Skeletal muscle cell (primary cell): ENCODE measurements around the gene GPX7.
A peak's percentile ranks its signal among the peaks of the same experiment; 100 is the strongest.

ENCODE experiments used
- DNase-seq: peaks from one replicate; pipeline ENCODE4 v3.0.0-alpha.2; 2010; ENCODE audit warnings: low read depth
- H3K4me3 ChIP-seq: 2 replicates; pipeline ENCODE4 v1.5.1; 2011; ENCODE audit warnings: low read depth, mild to moderate bottlenecking, control low read depth, low read length, moderate library complexity

Gene GPX7

DNA sequence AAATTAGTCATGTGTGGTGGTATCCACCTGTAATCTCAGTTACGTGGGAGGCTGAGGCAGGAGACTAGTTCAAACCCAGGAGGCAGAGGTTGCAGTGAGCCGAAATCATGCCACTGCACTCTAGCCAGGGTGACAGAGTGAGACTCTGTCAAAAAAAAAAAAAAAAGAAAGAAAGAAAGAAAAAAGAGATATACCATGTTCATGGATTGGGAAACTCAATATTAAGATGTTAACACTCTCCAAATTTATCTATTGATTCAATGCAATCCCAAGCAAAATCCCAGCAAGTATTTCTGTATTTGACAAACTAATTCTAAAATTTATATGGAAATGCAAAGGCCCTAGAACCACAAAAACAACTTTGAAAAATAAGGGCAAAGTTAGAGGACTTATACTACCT is 19.8 kb downstream of the GPX7 start:
- no peak overlapping the region for H3K4me3 ChIP-seq
- DNase-seq: no peak

DNA sequence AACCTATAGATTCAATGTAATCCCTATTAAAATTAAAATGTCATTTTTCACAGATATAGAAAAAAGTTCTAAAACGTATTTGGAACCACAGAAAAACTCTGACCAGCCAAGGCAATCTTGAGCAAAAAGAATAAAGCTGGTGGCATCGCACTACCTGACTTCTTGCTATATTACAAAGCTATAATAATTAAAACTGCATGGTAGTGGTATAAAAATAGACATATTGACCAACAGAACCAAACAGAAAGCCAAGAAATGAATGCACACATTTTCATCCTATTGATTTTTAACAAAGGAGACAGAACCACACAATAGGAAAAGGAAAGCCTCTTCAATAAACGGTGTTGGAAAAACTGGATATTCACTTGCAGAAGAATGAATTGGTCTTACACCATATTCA is 21.6 kb downstream of the GPX7 start:
- DNase-seq: no peak

DNA sequence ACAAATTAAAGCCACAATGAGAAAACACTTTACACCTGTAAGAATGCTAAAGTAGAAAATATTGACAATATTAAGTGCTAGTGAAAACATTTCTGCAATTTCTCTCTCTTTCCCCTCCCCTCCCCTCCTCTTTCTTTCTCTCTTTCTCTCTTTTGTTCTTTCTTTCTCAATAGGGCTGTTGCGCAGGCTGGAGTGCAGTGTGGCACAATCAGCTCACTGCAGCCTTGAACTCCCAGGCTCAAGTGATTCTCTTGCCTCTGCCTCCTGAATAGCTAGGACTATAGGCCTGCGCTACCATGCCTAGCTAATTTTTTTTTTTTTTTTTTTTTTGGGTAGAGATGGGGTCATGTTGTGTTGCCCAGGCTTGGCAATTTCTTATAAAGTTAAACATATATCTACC is 24.9 kb downstream of the GPX7 start:
- no peak overlapping the region for H3K4me3 ChIP-seq
- no peak for DNase-seq

More for the DNA sequence above, 21.6 kb downstream of the GPX7 start:
- H3K4me3 ChIP-seq: no peak overlapping the region

DNA sequence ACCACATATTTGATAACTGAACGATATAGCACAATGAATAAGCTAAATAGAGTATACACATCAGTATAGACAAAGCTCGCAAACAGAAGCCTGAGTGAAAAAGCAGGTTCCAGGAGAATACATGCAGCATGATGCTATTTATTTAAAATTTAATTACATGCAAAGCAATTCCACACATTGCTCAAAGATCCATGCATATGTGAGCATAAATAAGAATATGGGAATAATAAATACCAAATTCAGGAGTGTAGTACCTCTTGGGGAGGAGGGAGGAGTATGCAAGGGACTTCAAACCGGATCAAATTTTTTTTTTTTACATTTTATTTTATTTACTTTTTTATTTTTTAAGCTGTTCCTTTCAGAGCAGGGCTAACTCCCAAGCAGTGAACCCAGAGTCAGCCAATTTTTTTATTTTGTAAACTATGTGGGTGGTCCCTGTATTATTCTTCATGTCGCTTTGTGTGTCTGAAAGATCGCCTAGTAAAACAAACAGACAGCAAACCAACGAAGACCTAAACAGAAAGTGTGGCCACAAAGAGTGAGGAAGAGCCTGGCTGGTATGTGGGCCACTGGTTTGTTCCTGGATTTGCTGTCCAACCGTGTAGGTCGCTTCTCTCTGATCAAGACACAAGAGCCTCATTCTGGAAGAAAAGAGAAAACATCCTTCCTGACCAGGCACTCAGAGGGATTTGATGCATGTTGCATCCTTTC is 26.6 kb downstream of the GPX7 start:
- no peak for DNase-seq
- no peak overlapping the region for H3K4me3 ChIP-seq

DNA sequence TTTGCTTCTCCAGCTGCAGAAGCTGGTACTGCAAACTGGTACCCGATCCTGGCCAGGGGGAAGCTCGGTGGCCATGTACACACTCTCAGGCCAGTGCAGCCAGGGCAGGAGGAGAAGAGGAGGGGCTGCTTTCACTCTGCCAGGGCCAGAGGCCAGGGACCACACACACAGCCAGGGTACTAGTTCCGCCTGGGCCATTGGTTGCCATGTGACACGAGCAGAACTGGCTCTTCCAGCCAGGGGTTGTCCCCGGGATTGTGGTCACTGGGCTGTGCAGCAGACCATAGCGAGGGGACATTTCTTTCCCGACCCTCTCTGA is 27.1 kb downstream of the GPX7 start:
- no peak for DNase-seq
- H3K4me3 ChIP-seq: no peak overlapping the region

DNA sequence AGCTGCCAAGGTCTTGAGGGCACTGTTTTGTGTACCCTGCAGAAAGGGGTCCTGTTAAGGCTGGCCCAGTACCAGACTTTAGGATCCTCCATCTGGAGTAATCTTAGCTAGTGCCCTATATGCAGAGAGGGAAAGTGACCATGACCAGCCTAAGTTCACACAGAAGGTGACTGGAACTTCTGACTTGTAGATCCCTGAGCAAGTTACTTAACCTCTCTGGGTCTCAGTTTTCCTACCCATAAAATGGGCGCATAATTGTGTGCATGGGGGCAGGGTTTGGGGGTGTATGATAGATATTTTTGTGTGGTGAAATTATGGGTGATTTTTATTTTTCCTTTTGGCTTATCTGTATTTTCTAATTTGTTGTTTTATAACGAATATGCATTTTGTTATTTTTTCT is 27.5 kb downstream of the GPX7 start:
- no peak overlapping the region for H3K4me3 ChIP-seq
- DNase-seq: no peak

DNA sequence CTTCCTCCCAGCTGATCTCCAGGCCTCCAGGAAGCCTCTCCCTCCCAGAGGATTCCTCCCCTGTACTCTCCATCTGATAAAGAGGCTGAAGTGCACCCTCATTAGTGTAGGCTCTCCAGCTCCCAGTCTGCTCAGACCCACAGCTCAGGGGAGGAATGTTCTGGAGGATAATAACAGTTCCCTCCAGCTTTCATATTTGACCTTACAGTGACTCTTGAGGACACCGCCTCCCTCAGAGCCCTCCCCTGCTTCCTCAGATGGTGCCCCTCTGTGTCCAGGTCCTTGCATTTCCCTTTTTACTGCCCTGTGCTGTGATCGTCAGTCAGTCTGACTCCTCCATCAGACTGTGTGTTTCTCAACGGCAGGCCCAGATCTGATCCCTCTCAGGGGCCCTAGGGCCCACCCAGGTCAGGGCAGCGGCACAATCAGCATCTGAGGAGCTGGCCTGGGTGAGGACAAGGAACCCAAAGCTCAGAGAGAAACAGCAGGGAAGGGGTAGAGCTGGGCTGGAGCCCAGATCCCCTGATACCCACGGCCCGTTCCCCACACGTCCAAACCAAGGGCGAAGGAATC is 29.7 kb downstream of the GPX7 start:
- no peak for DNase-seq
- no peak overlapping the region for H3K4me3 ChIP-seq

DNA sequence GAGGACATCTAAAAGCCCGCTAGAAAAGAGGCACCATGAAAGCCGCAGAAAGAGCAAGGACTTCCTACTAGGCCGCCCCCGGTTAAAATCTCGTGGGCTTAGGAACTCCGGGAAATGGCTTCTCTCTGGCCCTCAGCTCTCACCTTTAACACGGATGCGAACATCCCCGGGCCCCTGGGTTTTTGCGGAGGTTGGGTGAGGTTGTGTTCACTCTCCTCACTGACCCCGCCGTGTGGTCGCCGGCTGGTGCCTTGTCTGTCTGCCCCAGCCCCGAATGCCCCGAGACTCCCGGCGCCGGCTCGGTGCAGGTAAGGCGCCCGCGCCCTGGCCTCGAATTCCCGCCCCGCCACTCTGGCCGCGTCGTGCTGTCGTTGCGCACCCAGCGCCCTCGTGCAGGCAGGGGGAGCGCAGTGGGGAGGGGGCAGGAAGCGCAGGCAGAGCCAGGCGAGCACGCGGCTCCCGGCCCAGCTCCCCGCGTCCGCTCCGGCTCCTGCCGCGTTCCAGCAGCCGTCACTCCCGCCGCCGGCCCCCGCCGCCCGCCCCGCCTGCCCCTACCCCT is 30.6 kb downstream of the GPX7 start, which contains the start of gene SHISAL2A:
SHISAL2A (plus strand) TSS at position 437 of the 559 bp plus-strand sequence. CDS start 326 bp downstream, outside the sequence.
- peak; percentile 9 for DNase-seq

DNA sequence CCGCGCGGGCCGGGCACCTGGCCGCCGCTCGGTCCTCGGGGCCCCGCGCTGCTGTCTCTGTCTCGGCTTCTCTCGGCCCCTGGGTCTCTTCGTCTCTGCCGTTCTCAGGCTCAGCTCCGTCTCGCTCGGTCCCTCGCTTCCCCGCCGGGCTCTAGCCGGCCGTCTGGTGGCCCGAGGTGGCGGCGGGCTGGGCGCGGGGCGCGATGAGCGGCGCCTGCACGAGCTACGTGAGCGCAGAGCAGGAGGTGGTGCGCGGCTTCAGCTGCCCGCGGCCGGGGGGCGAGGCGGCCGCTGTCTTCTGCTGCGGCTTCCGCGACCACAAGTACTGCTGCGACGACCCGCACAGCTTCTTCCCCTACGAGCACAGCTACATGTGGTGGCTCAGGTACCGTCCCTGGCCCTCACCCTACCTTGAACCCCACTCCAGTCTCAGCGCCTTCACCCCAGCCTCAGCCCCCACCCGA is 31.2 kb downstream of the GPX7 start:
- peak overlapping the region; percentile 44 for H3K4me3 ChIP-seq
- no peak for DNase-seq

More for the DNA sequence above, 30.6 kb downstream of the GPX7 start, which contains the start of gene SHISAL2A:
- H3K4me3 ChIP-seq: peak within 1 kb of the TSS; percentile 44

DNA sequence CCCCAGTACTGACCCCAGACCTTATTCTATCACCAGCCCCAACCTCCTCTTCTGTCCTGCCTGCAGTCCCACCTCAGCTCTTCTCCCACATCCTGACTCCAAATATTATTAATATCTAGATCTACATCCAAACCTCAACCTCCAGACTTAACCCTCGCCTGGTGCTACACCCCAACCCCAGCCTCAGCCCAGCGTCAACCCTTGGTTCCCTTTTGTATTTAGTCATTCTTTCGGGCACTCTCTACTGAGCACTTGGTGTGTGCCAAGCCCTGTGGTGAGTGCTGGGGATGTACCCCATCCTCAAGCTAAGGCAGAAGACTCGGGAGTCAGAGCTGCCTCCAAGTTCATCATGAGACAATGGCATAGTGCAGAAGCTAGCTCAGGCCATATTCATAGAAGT is 31.9 kb downstream of the GPX7 start:
- DNase-seq: no peak
- H3K4me3 ChIP-seq: no peak overlapping the region

DNA sequence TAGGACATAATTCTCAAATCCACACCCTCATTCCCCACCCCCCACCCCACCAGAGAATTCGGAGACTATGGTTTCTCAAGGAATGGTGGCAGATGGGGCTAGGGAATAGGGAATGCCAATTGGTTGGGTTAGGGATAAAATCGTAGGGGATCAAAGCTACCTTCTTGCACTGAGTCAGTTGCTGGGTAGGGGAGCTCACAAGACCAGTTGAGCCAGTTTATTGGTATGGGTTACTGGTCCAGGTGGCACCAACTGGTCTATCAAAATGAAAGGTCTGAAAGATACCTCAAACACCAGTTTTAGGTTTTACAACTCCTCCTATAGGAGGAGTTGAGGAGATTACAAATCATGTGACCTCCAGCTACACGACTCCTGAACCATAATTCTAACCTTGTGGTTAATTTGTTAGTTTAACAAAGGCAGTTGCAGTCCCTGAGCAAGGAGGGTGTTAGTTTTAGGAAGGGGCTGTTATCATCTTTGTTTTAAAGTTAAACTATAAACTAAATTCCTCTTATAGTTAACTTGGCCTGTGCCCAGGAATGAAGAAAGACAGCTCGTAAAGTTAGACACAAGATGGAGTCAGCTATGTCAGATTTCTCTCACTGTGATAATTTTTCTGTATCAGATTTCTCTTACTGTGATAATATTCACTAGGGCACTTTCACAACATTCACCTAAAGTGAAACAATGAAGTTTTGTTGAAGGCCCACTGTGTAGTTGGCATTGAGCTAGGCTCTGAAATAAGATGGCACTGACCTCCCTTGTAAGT is 33.3 kb downstream of the GPX7 start:
- no peak for DNase-seq
- H3K4me3 ChIP-seq: no peak overlapping the region

DNA sequence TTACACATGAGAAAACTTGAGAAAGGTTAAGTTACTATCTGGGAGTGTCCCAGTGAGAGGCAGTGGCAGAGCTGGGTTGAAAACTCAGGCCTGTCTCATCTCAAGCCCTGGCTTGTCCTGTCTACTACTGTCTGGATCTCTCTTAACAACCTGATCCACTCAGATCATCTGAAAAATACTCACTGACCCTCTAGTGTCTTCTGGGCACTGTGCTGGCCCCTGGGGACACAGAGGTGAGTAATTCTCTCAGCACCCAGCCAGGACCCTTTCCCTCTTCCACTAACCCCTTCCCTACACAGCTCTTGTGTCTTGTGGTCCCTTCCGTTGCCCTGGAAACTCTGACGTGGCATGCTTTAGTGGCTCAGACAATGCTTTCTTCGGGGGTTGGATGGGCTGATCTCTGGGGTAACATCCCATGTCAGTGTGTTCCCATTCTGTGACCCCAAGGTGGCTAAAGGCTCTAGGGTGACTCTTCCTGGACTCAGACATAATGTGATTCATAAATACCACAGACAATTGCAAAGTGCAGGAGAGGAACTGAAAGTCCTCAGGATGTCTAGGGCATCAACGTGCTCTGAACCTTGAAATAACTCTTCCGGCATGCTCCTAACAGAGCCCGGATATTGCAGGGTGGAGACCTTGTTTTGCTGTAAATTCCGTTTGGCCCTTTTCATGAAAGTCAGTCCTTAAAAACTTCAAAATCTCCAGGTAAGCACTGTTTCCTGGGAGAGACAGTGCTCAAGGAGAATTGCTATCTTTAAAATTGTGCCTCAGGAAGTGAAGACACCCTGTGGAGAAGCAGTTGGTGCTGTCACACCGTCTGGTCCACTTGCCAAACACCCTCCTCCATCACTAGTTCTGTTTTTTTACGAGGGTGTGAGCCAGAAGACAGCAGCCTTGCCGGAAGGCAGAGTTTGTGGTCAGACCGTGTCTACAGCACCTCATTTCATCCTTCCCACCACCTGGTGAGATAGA is 34.8 kb downstream of the GPX7 start:
- no peak overlapping the region for H3K4me3 ChIP-seq
- no peak for DNase-seq

DNA sequence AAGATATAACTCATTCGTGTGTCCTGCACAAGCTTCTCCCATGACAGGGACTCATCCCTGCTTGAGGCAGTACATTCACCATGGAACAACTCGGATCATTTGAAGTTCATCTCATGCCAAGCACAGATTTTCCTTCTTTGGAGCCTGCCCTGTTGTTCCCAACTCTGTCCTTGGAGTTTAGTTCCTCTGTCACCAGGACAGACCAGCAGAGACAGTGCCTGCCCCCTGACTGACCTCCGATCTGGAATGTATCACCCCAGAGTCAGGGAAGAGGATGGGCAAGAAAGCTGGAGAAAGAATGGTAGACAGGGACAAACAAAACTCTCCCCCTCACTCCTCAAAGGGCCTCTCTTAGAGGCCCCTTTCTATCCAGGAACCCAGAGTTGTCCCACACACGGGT is 35.8 kb downstream of the GPX7 start:
- no peak for DNase-seq
- H3K4me3 ChIP-seq: no peak overlapping the region

DNA sequence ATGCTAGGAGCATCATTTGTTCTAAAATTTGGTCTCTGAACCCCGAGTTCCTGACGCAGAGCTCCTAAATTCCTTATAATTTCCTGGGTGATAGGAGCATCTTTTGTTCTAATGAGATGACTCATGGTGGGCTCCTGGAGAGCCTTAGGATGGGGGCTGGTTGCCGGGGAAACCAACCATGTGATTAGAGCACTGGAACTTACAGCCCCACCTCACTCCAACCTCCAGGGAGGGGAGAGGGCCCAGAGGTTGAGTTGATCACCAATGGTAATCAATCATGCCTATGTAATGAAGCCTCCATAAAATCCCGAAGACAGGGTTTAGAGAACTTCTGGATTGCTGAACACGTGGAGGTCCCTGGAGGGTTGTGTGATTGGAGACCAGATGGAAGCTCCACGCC is 38.5 kb downstream of the GPX7 start:
- no peak for DNase-seq
- H3K4me3 ChIP-seq: no peak overlapping the region

DNA sequence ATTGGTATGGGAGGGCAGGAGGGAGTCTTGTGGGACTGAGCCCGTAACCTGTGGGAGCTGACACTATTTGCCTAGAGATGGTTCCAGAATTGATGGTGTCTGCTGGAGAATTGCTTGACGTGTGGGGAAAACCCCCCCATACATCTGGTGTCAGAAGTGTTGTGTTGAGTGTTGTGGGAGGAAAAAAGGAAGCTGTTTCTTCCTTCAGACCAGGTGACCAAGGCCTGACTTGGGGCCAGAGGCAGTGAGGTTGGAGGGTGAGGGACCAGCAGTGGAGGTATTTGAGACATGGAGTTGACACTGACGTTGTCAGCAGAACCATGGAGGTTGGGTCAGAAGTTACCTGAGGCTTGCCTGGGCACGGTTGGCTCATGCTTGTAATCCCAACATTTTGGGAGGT is 39.1 kb downstream of the GPX7 start:
- H3K4me3 ChIP-seq: no peak overlapping the region
- no peak for DNase-seq

DNA sequence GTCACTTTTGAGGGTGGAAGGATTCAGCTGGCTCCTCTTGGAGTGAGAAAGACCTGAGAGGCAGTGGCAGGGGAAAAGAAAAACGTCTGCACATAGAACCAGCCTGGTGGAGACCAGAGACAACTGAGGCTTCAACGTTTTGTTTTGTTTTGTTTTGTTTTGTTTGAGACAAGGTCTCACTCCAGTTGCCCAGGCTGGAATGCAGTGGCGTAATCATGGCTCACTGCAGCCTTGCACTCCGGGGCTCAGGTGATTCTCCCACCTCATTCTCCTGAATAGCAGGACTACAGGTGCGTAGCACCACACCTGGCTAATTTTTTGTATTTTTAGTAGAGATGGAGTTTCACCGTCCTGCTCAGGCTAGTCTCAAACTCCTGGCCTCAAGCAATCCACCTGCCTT is 43.1 kb downstream of the GPX7 start:
- no peak for DNase-seq
- no peak overlapping the region for H3K4me3 ChIP-seq

DNA sequence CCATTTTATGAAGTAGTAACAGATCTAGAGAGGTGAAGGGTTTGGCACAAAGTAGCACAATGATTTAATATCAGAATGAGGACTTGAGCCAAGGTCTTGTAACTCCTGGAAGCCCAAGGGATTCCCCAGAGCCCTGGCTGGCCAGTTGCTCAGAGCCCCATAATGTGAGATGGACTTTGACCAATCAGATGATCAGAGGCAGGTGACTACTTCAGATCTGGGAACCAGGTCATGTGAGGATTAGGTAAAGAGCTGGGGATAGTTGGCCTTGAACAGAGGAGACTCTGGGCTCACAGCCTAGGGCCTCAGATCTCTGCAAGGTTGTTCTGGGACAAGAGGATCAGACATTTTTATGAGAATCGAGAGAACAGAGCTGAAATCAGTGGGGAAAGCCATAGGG is 49.7 kb downstream of the GPX7 start:
- no peak overlapping the region for H3K4me3 ChIP-seq
- DNase-seq: no peak

DNA sequence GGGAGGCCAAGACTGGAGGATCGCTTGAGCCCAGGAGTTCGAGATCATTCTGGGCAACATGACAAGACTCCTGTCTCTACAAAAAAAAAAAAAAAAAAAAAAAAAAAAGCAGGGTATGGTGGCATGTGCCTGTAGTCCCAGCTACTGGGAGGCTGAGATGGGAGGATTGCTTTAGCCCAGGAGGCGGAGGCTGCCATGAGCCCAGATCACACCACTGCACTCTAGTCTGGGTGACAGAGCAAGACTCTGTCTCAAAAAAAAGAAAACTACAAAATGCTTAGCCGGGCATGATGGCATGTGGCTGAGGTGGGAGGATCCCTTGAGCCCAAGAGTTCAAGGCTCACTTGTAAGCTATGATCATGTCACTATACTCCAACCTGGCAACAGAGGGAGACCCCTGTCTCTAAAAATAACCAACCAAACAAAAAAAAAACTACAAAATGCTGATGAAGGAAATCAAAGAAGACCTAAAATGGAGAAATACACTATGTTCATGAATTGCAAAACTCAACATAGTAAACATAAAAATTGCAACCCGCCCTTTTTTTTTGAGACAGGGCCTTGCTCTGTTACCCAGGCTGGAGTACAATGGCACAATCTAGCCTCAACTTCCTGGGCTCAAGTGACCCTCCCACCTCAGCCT is 51.2 kb downstream of the GPX7 start:
- no peak for DNase-seq
- H3K4me3 ChIP-seq: no peak overlapping the region

DNA sequence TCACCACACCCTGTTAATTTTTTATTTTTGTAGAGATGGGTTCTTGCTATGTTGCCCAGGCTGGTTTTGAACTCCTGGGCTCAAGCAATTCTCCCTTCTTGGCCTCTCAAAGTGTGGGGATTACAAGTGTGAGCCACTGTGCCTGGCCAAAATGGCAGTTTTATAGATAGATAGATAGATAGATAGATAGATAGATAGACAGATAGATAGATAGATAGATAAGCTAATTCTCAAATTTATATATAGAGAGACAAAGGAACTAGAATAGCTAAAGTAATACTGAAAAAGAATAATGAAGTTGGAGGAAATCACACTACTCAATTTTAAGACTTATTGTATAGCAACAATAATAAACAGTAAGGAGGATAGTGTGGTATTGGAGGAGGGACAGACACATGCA is 51.9 kb downstream of the GPX7 start:
- no peak overlapping the region for H3K4me3 ChIP-seq

More for the DNA sequence above, 51.9 kb downstream of the GPX7 start:
- no peak for DNase-seq
